K562 (cell line): Measurements from ENCODE around the gene CDC20. TPM values are rescaled to one million over a fixed set of nuclear protein-coding genes. Genes with fewer than 3 reads are reported as not detected.

Experiments used
- ATAC-seq: fragments of 200-7000 bp; cut with Tn5 transposase; 3 replicates; pipeline ENCODE4 v1.9.1; 2020; ENCODE audit warnings: moderate library complexity
- BruUV-seq: library from RNA; stranded (reverse); fragments of 400-500 nt; replicated peaks from 2 replicates; lab custom pipeline; 2021; lab: Mats Ljungman, UMichigan
- CTCF ChIA-PET: fragments of 300-600 bp; formaldehyde crosslinking; extraction: SDS; loops from one replicate; lab custom pipeline; 2021; ENCODE audit warnings: low intra/inter-chr PET ratio; lab: Yijun Ruan, JAX
- POLR2A ChIA-PET: fragments of 300-600, 350-650 bp; sonication (Branson Sonifier 250); formaldehyde crosslinking; extraction: SDS; loops from one replicate; lab custom pipeline; 2021; ENCODE audit warnings: antibody characterized with exemption, inconsistent platforms; lab: Yijun Ruan, JAX
- DNase-seq, 4 experiments: peaks; one replicate each; pipeline versions ENCODE4 v3.0.0 to v3.0.0-alpha.2; 2011 to 2018; ENCODE audit warnings: low spot score in 3 of 4, mixed read lengths in 3 of 4; ENCODE audit errors: extremely low read depth in 1 of 4
- FAIRE-seq: peaks from 2 replicates; lab custom pipeline; 2011; peaks lifted over from hg19 to GRCh38; lab: Jason Lieb, UNC
- H2AFZ ChIP-seq: 2 replicates; pipeline ENCODE4 v1.6.0; 2011; ENCODE audit warnings: low read depth, low read length, control low read depth, inconsistent platforms
- H3K27ac ChIP-seq: fragments of 200-600 bp; 3 replicates; pipeline ENCODE4 v1.8.0; 2011; ENCODE audit warnings: low read depth, mild to moderate bottlenecking, control low read depth, inconsistent platforms, low read length, moderate library complexity, mixed read lengths; ENCODE audit errors: extremely low read depth
- H3K27me3 ChIP-seq, 2 experiments: fragments of 300-600 bp in 1 of 2; 2 replicates in 1 of 2; 3 replicates in 1 of 2; pipeline versions ENCODE4 v1.6.0 to v1.8.0; 2011; ENCODE audit warnings: inconsistent platforms in 2 of 2, low read length in 2 of 2, mild to moderate bottlenecking in 1 of 2, mixed read lengths in 1 of 2, moderate library complexity in 1 of 2; ENCODE audit not compliant: control insufficient read depth in 2 of 2, insufficient read depth in 2 of 2
- H3K36me3 ChIP-seq: fragments of 300-600 bp; 3 replicates; pipeline ENCODE4 v1.8.0; 2011; ENCODE audit warnings: mild to moderate bottlenecking, low read length, inconsistent platforms; ENCODE audit not compliant: control insufficient read depth, insufficient read depth
- H3K4me1 ChIP-seq, 2 experiments: fragments of 200-600 bp in 1 of 2; replicated peaks in 1 of 2; 2 replicates in 1 of 2; 3 replicates in 1 of 2; pipeline versions ENCODE4 v1.5.1 to v1.8.0; 2011; ENCODE audit warnings: inconsistent platforms in 2 of 2, low read length in 2 of 2, mild to moderate bottlenecking in 1 of 2, mixed read lengths in 1 of 2, moderate library complexity in 1 of 2; ENCODE audit not compliant: control insufficient read depth in 2 of 2, insufficient read depth in 2 of 2
- H3K4me2 ChIP-seq: 2 replicates; pipeline ENCODE4 v1.6.1; 2011; ENCODE audit warnings: low read length, control low read depth, inconsistent platforms, mixed read lengths; ENCODE audit not compliant: insufficient read depth
- H3K4me3 ChIP-seq: fragments of 200-600 bp; sonication (generic), shearing (Covaris generic); 2 replicates; pipeline ENCODE4 v1.5.1; 2016; ENCODE audit warnings: control low read depth, inconsistent platforms
- H3K79me2 ChIP-seq: fragments of 200-600 bp; 3 replicates; pipeline ENCODE4 v1.8.0; 2011; ENCODE audit warnings: low read length, inconsistent platforms; ENCODE audit not compliant: control insufficient read depth, insufficient read depth
- H3K9ac ChIP-seq, 2 experiments: 2 replicates each; pipeline versions ENCODE4 v1.6.0 to v1.6.1; 2011; ENCODE audit warnings: low read depth in 2 of 2, low read length in 2 of 2, control low read depth in 1 of 2, inconsistent platforms in 1 of 2, mild to moderate bottlenecking in 1 of 2, mixed read lengths in 1 of 2; ENCODE audit not compliant: insufficient read depth in 1 of 2
- H3K9me1 ChIP-seq: one replicate; pipeline ENCODE4 v1.6.0; 2011; ENCODE audit warnings: inconsistent platforms, mild to moderate bottlenecking, low read length, moderate library complexity; ENCODE audit not compliant: control insufficient read depth, insufficient read depth
- H3K9me3 ChIP-seq: replicated peaks from 2 replicates; pipeline ENCODE4 v1.5.1; 2011; ENCODE audit warnings: low read depth, low read length, inconsistent platforms; ENCODE audit not compliant: control insufficient read depth, insufficient read depth
- H4K20me1 ChIP-seq: replicated peaks from 2 replicates; pipeline ENCODE4 v1.6.1; 2011; ENCODE audit warnings: low read length, inconsistent platforms, mixed read lengths; ENCODE audit not compliant: control insufficient read depth, insufficient read depth
- BCL6 ChIP-seq: fragments of 250-450 bp; sonication (Bioruptor Pico); IDR thresholded peaks from 2 replicates; pipeline ENCODE4 v1.4.0; 2020
- C11orf30 ChIP-seq: fragments of 450-650 bp; IDR thresholded peaks from 2 replicates; pipeline ENCODE4 v1.6.1; 2016; ENCODE audit warnings: low read depth, mild to moderate bottlenecking
- PHF20 ChIP-seq: fragments of 450-650 bp; IDR thresholded peaks from 2 replicates; pipeline ENCODE4 v1.6.1; 2018; ENCODE audit not compliant: partially characterized antibody
- PML ChIP-seq: IDR thresholded peaks from 2 replicates; pipeline ENCODE4 v1.6.1; 2012; ENCODE audit warnings: low read length, inconsistent platforms
- TCF7 ChIP-seq: sonication (generic); IDR thresholded peaks from 2 replicates; pipeline ENCODE4 v1.6.1; 2016; ENCODE audit warnings: antibody characterized with exemption, borderline replicate concordance
- TGIF2 ChIP-seq: sonication (generic); formaldehyde crosslinking; IDR thresholded peaks from 2 replicates; pipeline ENCODE4 v1.8.1; 2022; ENCODE audit warnings: mild to moderate bottlenecking, missing genetic modification reagents, moderate library complexity
- ZBTB34 ChIP-seq: fragments of 250-450 bp; sonication (Bioruptor Pico); IDR thresholded peaks from 2 replicates; pipeline ENCODE4 v1.8.0; 2021; ENCODE audit warnings: mild to moderate bottlenecking, moderate library complexity
- ZNF121 ChIP-seq: sonication (generic); formaldehyde crosslinking; conservative IDR thresholded peaks from 2 replicates; pipeline ENCODE4 v1.8.0; 2022; ENCODE audit warnings: missing genetic modification reagents
- ZNF140 ChIP-seq: fragments of 250-450 bp; sonication (Bioruptor Pico); IDR thresholded peaks from 2 replicates; pipeline ENCODE4 v1.8.0; 2021; ENCODE audit warnings: moderate library complexity, mild to moderate bottlenecking, inconsistent platforms
- ZNF354B ChIP-seq: fragments of 250-450 bp; sonication (Bioruptor Pico); IDR thresholded peaks from 2 replicates; pipeline ENCODE4 v1.4.0; 2020
- ZNF41 ChIP-seq: fragments of 250-450 bp; sonication (Bioruptor Pico); conservative IDR thresholded peaks from 2 replicates; pipeline ENCODE4 v1.4.0; 2020; ENCODE audit warnings: mild to moderate bottlenecking
- WGBS: fragments of 100-300 bp; shearing (Covaris generic); methylation state at CpG from one replicate; pipeline ENCODE4 v1.1.6; 2016; ENCODE audit warnings: low coverage, mixed read lengths; ENCODE audit not compliant: insufficient coverage; ENCODE audit errors: missing lambda C conversion rate; 5-methylcytosine and 5-hydroxymethylcytosine counted together
- in situ Hi-C: fragments of 300-500 bp; cut with MboI; formaldehyde crosslinking; loops from 4 replicates; pipeline ENCODE4 v1.15.0; 2018; ENCODE audit warnings: inconsistent platforms, mixed read lengths
- intact Hi-C: fragments of 100-400 bp; cut with micrococcal nuclease; formaldehyde crosslinking; loops from 2 replicates; pipeline ENCODE4 v1.14.2; 2022
- polyA plus RNA-seq, 8 experiments: library from polyadenylated mRNA; depleted of rRNA in 4 of 8; stranded (reverse) in 5 of 8; unstranded in 3 of 8; fragments of >200 nt; fragmentation: Nextera tagmentation in 2 of 8; fragmentation: Illumina TruSeq in 1 of 8; extraction: Ambion mirVana in 2 of 8; extraction: Trizol in 1 of 8; gene quantifications; 2 replicates each; pipeline versions ENCODE4 v1.2.1 to v1.2.3, GENCODE V29; 2011 to 2014; ENCODE audit warnings: inconsistent platforms in 1 of 8, missing spikeins in 1 of 8
- total RNA-seq, 7 experiments: library from RNA; depleted of rRNA in 6 of 7; stranded (reverse); fragments of >200 nt in 6 of 7; fragmentation: Illumina TruSeq in 2 of 7; extraction: Trizol in 2 of 7; gene quantifications; 2 replicates each; pipeline versions ENCODE4 v1.2.1 to v1.2.3, GENCODE V29; 2011 to 2021; ENCODE audit warnings: low replicate concordance in 1 of 7

Gene CDC20
- total and polyA plus RNA-seq, 9 of the 15 experiments (the other 6 are each of a cell fraction or from before 2014, with no cell fraction given) = 45.2 to 224 (median 121) TPM

- ChIA-PET CTCF (no interaction called here), POLR2A (interaction anchor here (0.7 kb wide), 2 partner anchors 31 to 684 kb away, joined by 3 read pairs; no protein-coding TSS in a partner anchor)
- Histone ChIP-seq H3K9ac (no peak overlapping the region), H3K9me3 (no peaks in the 10 kb centered on the region), H2AFZ (no peak overlapping the region), H3K9me1 (no peaks in the 10 kb centered on the region), H4K20me1 (no peaks in the 10 kb centered on the region), H3K4me1 (peaks cover 13 to 21% of the 10 kb centered on the region in 2 experiments; a peak in 4 of 5 replicates), H3K27ac (no peak overlapping the region), H3K79me2 (no peaks in the 10 kb centered on the region), H3K4me2 (no peak overlapping the region), H3K27me3 (no peaks in the 10 kb centered on the region), H3K4me3 (no peak overlapping the region), H3K36me3 (no peaks in the 10 kb centered on the region)
- no TSS peak for BruUV-seq
- FAIRE-seq (no peak), ATAC-seq (no peak), DNase-seq (no peak)
- intact Hi-C loops = no loop called here
- TF ChIP-seq PML = no peak
- TF ChIP-seq ZNF121 (CRISPR knock-in tag) = no peak
- no peak for TF ChIP-seq TCF7
- TF ChIP-seq BCL6 (CRISPR knock-in tag) = no peak
- TF ChIP-seq ZNF140 (CRISPR knock-in tag) = no peak
- TF ChIP-seq TGIF2 (CRISPR knock-in tag) = no peak
- TF ChIP-seq C11orf30 = no peak
- TF ChIP-seq PHF20 = no peak
- TF ChIP-seq ZBTB34 = no peak
- no peak for TF ChIP-seq ZNF41
- no peak for TF ChIP-seq ZNF354B (CRISPR knock-in tag)
- 64% methylated on average over 5 of the region's 5 CpGs for WGBS
- in situ Hi-C loops = no loop called here
Observed at GRCh38 chr1:43346636-43347035, 12.1 kb upstream of the CDC20 start.
